ENCODE measurements around the gene PLBD1. TPM values are rescaled to one million over a fixed set of nuclear protein-coding genes. Genes with fewer than 3 reads are reported as not detected.

PLBD1 gene
- total and polyA plus RNA-seq, 4 donors = 1.4 to 7.5 (median 4.2) TPM

DNA sequence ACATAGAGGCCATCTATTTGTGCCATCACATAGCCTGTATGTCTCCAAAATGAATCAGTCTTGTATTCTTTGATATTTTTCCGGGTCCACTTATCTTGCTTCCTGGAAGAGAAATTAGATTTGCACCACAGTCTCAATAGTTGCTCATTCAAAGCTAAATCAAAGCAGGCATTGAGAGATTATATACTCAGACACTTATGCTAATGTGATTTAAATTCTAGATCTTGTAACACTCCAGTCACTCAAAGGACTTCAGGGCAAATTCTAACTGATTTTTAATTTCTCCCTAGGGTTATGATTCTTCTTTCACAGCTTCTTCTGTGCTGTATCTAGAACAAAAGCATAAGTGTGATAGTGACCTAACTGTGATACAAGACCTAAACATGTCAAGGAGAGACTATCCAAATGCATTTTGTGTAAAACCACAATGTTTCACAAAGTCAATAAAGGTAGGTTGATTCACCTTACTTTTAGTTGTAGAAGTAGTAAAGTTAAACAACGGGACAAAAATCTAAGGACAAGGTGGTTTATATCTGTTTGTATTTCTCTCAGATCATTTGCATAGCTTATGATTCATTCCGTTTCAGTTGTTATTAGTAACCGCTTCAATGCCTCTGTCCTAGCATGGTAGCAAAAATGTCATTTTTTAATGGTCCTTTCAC, 26.8 kb downstream of the PLBD1 start:
- H3K27ac ChIP-seq (ENCODE audit: low read depth in 1 of 2, low read length in 2 of 2) = no peak overlapping the region
- 86% methylated on average over 4 of the region's 4 CpGs for WGBS
- H3K9me3 ChIP-seq (ENCODE audit: control insufficient read depth in 4 of 4, low read length in 3 of 4) = no peaks in the 10 kb centered on the region
- TF ChIP-seq, protein P1, sequence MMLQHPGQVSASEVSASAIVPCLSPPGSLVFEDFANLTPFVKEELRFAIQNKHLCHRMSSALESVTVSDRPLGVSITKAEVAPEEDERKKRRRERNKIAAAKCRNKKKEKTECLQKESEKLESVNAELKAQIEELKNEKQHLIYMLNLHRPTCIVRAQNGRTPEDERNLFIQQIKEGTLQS (IDR thresholded peaks at IDR 0.05) = no peak
- TF ChIP-seq GABPA (IDR thresholded peaks at IDR 0.05 in 1 of 2, conservative IDR thresholded peaks at IDR 0.05 in 1 of 2) (no peak), YY1 (IDR thresholded peaks at IDR 0.05) (no peak), RAD21 (IDR thresholded peaks at IDR 0.05) (no peak), HNF4A (conservative IDR thresholded peaks at IDR 0.05) (no peak), NR2F2 (IDR thresholded peaks at IDR 0.05) (no peak), RXRA (IDR thresholded peaks at IDR 0.05) (no peak)
- TF ChIP-seq, protein P2, sequence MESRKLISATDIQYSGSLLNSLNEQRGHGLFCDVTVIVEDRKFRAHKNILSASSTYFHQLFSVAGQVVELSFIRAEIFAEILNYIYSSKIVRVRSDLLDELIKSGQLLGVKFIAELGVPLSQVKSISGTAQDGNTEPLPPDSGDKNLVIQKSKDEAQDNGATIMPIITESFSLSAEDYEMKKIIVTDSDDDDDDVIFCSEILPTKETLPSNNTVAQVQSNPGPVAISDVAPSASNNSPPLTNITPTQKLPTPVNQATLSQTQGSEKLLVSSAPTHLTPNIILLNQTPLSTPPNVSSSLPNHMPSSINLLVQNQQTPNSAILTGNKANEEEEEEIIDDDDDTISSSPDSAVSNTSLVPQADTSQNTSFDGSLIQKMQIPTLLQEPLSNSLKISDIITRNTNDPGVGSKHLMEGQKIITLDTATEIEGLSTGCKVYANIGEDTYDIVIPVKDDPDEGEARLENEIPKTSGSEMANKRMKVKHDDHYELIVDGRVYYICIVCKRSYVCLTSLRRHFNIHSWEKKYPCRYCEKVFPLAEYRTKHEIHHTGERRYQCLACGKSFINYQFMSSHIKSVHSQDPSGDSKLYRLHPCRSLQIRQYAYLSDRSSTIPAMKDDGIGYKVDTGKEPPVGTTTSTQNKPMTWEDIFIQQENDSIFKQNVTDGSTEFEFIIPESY (IDR thresholded peaks at IDR 0.05) = no peak
- no peak for DNase-seq (ENCODE audit: low spot score)
- no peaks in the 10 kb centered on the region for H3K27me3 ChIP-seq (ENCODE audit: control insufficient read depth in 4 of 4, insufficient read depth in 4 of 4, low read length in 3 of 4)
- peaks cover 0 to 1% (median 0%) of the 10 kb centered on the region in 4 donors for H3K36me3 ChIP-seq (ENCODE audit: control insufficient read depth in 4 of 4, insufficient read depth in 3 of 4, low read depth in 1 of 4, low read length in 3 of 4)
- H3K9ac ChIP-seq (ENCODE audit: low read depth in 1 of 2, low read length in 2 of 2) = no peak overlapping the region
- H3K4me3 ChIP-seq (ENCODE audit: low read depth in 1 of 3, low read length in 3 of 3) = no peak overlapping the region
- H3K4me1 ChIP-seq (ENCODE audit: control insufficient read depth in 4 of 4, insufficient read depth in 4 of 4, low read length in 3 of 4) = no peaks in the 10 kb centered on the region

DNA sequence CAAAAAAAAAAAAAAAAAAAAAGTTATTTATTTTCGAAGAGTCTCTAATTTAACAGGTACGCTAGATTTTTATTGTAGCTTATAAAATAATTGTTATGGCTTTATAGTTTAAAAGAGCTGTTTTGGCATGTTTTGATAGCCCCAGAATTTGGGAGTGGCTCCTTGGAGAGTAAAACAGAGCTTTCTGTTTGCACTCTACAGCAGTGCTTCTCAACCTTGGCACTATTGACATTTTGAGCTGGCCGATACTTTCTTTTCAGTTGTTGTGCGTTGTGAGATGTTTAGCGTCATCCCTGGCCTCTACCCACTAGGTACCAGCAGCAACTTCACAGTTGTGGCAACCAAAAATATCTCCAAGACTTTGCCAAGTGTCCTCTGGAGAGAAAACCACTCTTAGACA, 30.6 kb downstream of the PLBD1 start:
- Histone ChIP-seq H3K36me3 (ENCODE audit: control insufficient read depth in 4 of 4, insufficient read depth in 3 of 4, low read depth in 1 of 4, low read length in 3 of 4) (no peaks in the 10 kb centered on the region), H3K4me3 (ENCODE audit: low read depth in 1 of 3, low read length in 3 of 3) (no peak overlapping the region)
- 85% methylated on average over 5 of the region's 5 CpGs for WGBS

More for the DNA sequence above, 30.6 kb downstream of the PLBD1 start:
- no peak for DNase-seq (ENCODE audit: low spot score)
- no peaks in the 10 kb centered on the region for H3K4me1 ChIP-seq (ENCODE audit: control insufficient read depth in 4 of 4, insufficient read depth in 4 of 4, low read length in 3 of 4)
- no peaks in the 10 kb centered on the region for H3K27me3 ChIP-seq (ENCODE audit: control insufficient read depth in 4 of 4, insufficient read depth in 4 of 4, low read length in 3 of 4)
- H3K9ac ChIP-seq (ENCODE audit: low read depth in 1 of 2, low read length in 2 of 2) = no peak overlapping the region
- no peak overlapping the region for H3K27ac ChIP-seq (ENCODE audit: low read depth in 1 of 2, low read length in 2 of 2)
- H3K9me3 ChIP-seq (ENCODE audit: control insufficient read depth in 4 of 4, low read length in 3 of 4) = no peaks in the 10 kb centered on the region
- TF ChIP-seq JUND (IDR thresholded peaks at IDR 0.05) (no peak), RXRA (IDR thresholded peaks at IDR 0.05) (no peak), HNF4A (conservative IDR thresholded peaks at IDR 0.05) (no peak), HNF4G (IDR thresholded peaks at IDR 0.05) (no peak), FOXA1 (IDR thresholded peaks at IDR 0.05) (no peak), TAF1 (conservative IDR thresholded peaks at IDR 0.05) (no peak), NR2F2 (IDR thresholded peaks at IDR 0.05) (no peak), FOXA2 (IDR thresholded peaks at IDR 0.05) (no peak), SP1 (IDR thresholded peaks at IDR 0.05) (no peak), EGR1 (IDR thresholded peaks at IDR 0.05; ENCODE audit: low read depth in 2 of 2) (no peak), RAD21 (IDR thresholded peaks at IDR 0.05) (no peak)
- TF ChIP-seq, protein P1 (IDR thresholded peaks at IDR 0.05) = no peak
- TF ChIP-seq, protein P3, sequence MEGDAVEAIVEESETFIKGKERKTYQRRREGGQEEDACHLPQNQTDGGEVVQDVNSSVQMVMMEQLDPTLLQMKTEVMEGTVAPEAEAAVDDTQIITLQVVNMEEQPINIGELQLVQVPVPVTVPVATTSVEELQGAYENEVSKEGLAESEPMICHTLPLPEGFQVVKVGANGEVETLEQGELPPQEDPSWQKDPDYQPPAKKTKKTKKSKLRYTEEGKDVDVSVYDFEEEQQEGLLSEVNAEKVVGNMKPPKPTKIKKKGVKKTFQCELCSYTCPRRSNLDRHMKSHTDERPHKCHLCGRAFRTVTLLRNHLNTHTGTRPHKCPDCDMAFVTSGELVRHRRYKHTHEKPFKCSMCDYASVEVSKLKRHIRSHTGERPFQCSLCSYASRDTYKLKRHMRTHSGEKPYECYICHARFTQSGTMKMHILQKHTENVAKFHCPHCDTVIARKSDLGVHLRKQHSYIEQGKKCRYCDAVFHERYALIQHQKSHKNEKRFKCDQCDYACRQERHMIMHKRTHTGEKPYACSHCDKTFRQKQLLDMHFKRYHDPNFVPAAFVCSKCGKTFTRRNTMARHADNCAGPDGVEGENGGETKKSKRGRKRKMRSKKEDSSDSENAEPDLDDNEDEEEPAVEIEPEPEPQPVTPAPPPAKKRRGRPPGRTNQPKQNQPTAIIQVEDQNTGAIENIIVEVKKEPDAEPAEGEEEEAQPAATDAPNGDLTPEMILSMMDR (IDR thresholded peaks at IDR 0.05; ENCODE audit: low read depth, low read length, missing input control) = no peak
- TF ChIP-seq, protein P2 (IDR thresholded peaks at IDR 0.05) = no peak
